H9 (cell line): ENCODE results near the gene POFUT2. TPM values are rescaled to one million over a fixed set of nuclear protein-coding genes. Genes with fewer than 3 reads are reported as not detected.

ENCODE experiments used
- DNase-seq: peaks from one replicate; pipeline ENCODE4 v3.0.0-alpha.2; 2017
- H2AFZ ChIP-seq: one replicate; pipeline ENCODE4 v1.6.1; 2013; ENCODE audit warnings: mild to moderate bottlenecking, low read length, control low read depth, moderate library complexity
- H2AK5ac ChIP-seq: 2 replicates; pipeline ENCODE4 v1.6.1; 2013; ENCODE audit warnings: low read length, control low read depth, mixed read lengths; ENCODE audit not compliant: insufficient read length
- H2BK120ac ChIP-seq: one replicate; pipeline ENCODE4 v1.6.1; 2013; ENCODE audit warnings: low read depth, mild to moderate bottlenecking, low read length, control low read depth, inconsistent platforms; ENCODE audit not compliant: poor library complexity, severe bottlenecking
- H2BK12ac ChIP-seq: 2 replicates; pipeline ENCODE4 v1.6.1; 2013; ENCODE audit warnings: low read length, control low read depth, mixed read lengths, low read depth; ENCODE audit not compliant: insufficient read length
- H2BK15ac ChIP-seq: 2 replicates; pipeline ENCODE4 v1.6.1; 2013; ENCODE audit warnings: low read depth, low read length, control low read depth
- H2BK20ac ChIP-seq: one replicate; pipeline ENCODE4 v1.6.1; 2013; ENCODE audit warnings: low read depth, mild to moderate bottlenecking, low read length, control low read depth, inconsistent platforms; ENCODE audit not compliant: poor library complexity, severe bottlenecking
- H2BK5ac ChIP-seq: 2 replicates; pipeline ENCODE4 v1.6.1; 2013; ENCODE audit warnings: low read length, control low read depth, mixed read lengths; ENCODE audit not compliant: insufficient read length
- H3K14ac ChIP-seq: 2 replicates; pipeline ENCODE4 v1.6.1; 2013; ENCODE audit warnings: low read length, control low read depth; ENCODE audit not compliant: insufficient read depth
- H3K18ac ChIP-seq: 2 replicates; pipeline ENCODE4 v1.6.1; 2013; ENCODE audit warnings: low read depth, mild to moderate bottlenecking, mixed read lengths, low read length, control low read depth; ENCODE audit not compliant: insufficient read length
- H3K23ac ChIP-seq: 2 replicates; pipeline ENCODE4 v1.6.1; 2013; ENCODE audit warnings: low read length, control low read depth, mixed read lengths, low read depth; ENCODE audit not compliant: insufficient read length
- H3K23me2 ChIP-seq: 2 replicates; pipeline ENCODE4 v1.6.1; 2013; ENCODE audit warnings: low read depth, mild to moderate bottlenecking, mixed read lengths, low read length, control low read depth; ENCODE audit not compliant: insufficient read length, poor library complexity, severe bottlenecking
- H3K27ac ChIP-seq: 2 replicates; pipeline ENCODE4 v1.5.1; 2013; ENCODE audit warnings: low read length, control low read depth, mixed read lengths, low read depth; ENCODE audit not compliant: insufficient read length
- H3K27me3 ChIP-seq: 2 replicates; pipeline ENCODE4 v1.6.1; 2013; ENCODE audit warnings: low read length, control low read depth, inconsistent platforms; ENCODE audit not compliant: insufficient read depth
- H3K4ac ChIP-seq: 2 replicates; pipeline ENCODE4 v1.6.1; 2013; ENCODE audit warnings: low read depth, mild to moderate bottlenecking, control low read depth, inconsistent platforms, low read length, moderate library complexity
- H3K4me1 ChIP-seq: 2 replicates; pipeline ENCODE4 v1.6.1; 2013; ENCODE audit warnings: low read length, control low read depth, inconsistent platforms; ENCODE audit not compliant: insufficient read depth
- H3K4me2 ChIP-seq: 2 replicates; pipeline ENCODE4 v1.6.1; 2013; ENCODE audit warnings: low read length, control low read depth, mixed read lengths; ENCODE audit not compliant: insufficient read length, insufficient read depth
- H3K56ac ChIP-seq: 2 replicates; pipeline ENCODE4 v1.6.1; 2013; ENCODE audit warnings: low read depth, mild to moderate bottlenecking, mixed read lengths, low read length, control low read depth; ENCODE audit not compliant: insufficient read length
- H3K79me1 ChIP-seq: 2 replicates; pipeline ENCODE4 v1.6.1; 2013; ENCODE audit warnings: low read depth, mild to moderate bottlenecking, moderate library complexity, low read length, control low read depth, inconsistent platforms; ENCODE audit not compliant: insufficient read depth, poor library complexity, severe bottlenecking
- H3K79me2 ChIP-seq: 2 replicates; pipeline ENCODE4 v1.6.1; 2013; ENCODE audit warnings: low read length, control low read depth, inconsistent platforms; ENCODE audit not compliant: insufficient read depth
- H3K9ac ChIP-seq: 2 replicates; pipeline ENCODE4 v1.6.1; 2013; ENCODE audit warnings: low read length, control low read depth, mixed read lengths; ENCODE audit not compliant: insufficient read length; ENCODE audit errors: extremely low read depth
- H3K9me3 ChIP-seq: one replicate; pipeline ENCODE4 v1.6.1; 2013; ENCODE audit warnings: low read depth, low read length, inconsistent platforms; ENCODE audit not compliant: control insufficient read depth
- H3T11ph ChIP-seq: one replicate; pipeline ENCODE4 v1.6.1; 2013; ENCODE audit warnings: mild to moderate bottlenecking, low read length, control low read depth, inconsistent platforms
- H4K20me1 ChIP-seq: one replicate; pipeline ENCODE4 v1.6.1; 2013; ENCODE audit not compliant: control insufficient read depth, insufficient read length, insufficient read depth
- H4K5ac ChIP-seq: 2 replicates; pipeline ENCODE4 v1.6.1; 2013; ENCODE audit warnings: low read depth, mild to moderate bottlenecking, mixed read lengths, low read length, control low read depth; ENCODE audit not compliant: insufficient read length
- H4K8ac ChIP-seq: replicated peaks from 2 replicates; pipeline ENCODE4 v1.6.1; 2013; ENCODE audit warnings: low read length, control low read depth, mixed read lengths, low read depth; ENCODE audit not compliant: insufficient read length
- H4K91ac ChIP-seq: 2 replicates; pipeline ENCODE4 v1.6.1; 2013; ENCODE audit warnings: low read depth, mild to moderate bottlenecking, moderate library complexity, mixed read lengths, low read length, control low read depth; ENCODE audit not compliant: insufficient read length
- H3K27ac Mint-ChIP-seq, 3 experiments: 2 replicates in 2 of 3; 3 replicates in 1 of 3; pipeline ENCODE4 v1.8.0; 2020 to 2021; ENCODE audit warnings: mixed read lengths in 3 of 3, mild to moderate bottlenecking in 1 of 3, moderate library complexity in 1 of 3
- H3K27me3 Mint-ChIP-seq: 2 replicates; pipeline ENCODE4 v1.8.0; 2021; ENCODE audit warnings: low read depth, mild to moderate bottlenecking, moderate library complexity, mixed read lengths
- H3K36me3 Mint-ChIP-seq, 3 experiments: 2 replicates in 2 of 3; 3 replicates in 1 of 3; pipeline ENCODE4 v1.8.0; 2020 to 2021; ENCODE audit warnings: low read depth in 3 of 3, mixed read lengths in 3 of 3; ENCODE audit not compliant: insufficient read depth in 1 of 3
- H3K4me1 Mint-ChIP-seq, 2 experiments: 2 replicates each; pipeline ENCODE4 v1.8.0; 2020; ENCODE audit warnings: mixed read lengths in 2 of 2
- H3K4me3 Mint-ChIP-seq, 2 experiments: 2 replicates in 1 of 2; 3 replicates in 1 of 2; pipeline ENCODE4 v1.8.0; 2020 to 2021; ENCODE audit warnings: mild to moderate bottlenecking in 2 of 2, mixed read lengths in 2 of 2, moderate library complexity in 1 of 2
- H3K9me3 Mint-ChIP-seq, 2 experiments: 2 replicates in 1 of 2; 3 replicates in 1 of 2; pipeline ENCODE4 v1.8.0; 2020; ENCODE audit warnings: mild to moderate bottlenecking in 2 of 2, mixed read lengths in 2 of 2, moderate library complexity in 1 of 2
- CTCF ChIP-seq: fragments of 200-600 bp; sonication (generic); conservative IDR thresholded peaks from 3 replicates; pipeline ENCODE4 v1.8.0; 2021; ENCODE audit warnings: antibody characterized with exemption, mild to moderate bottlenecking
- WGBS: extraction: QIAGEN DNeasy Blood & Tissue Kit; methylation state at CpG from one replicate; pipeline ENCODE4 v1.1.7; 2013; ENCODE audit warnings: missing lambda C conversion rate, low lambda C conversion rate, mixed read lengths; ENCODE audit not compliant: insufficient read length; ENCODE audit errors: extremely low coverage; 5-methylcytosine and 5-hydroxymethylcytosine counted together
- total RNA-seq: library from RNA; stranded (reverse); gene quantifications from 2 replicates; pipeline ENCODE4 v1.2.1, GENCODE V29; 2021

POFUT2 gene
- total RNA-seq, 1 experiment from 2014 or later: 34.8 TPM

GRCh38 chr21:45267390-45267760 is 20.3 kb downstream of the POFUT2 start:
- H2BK120ac ChIP-seq: no peak overlapping the region
- Mint-ChIP-seq H3K27ac (peak overlapping the region in 1 of 3 experiments; percentile 28; a peak in 2 of 7 replicates), H3K9me3 (peaks cover 2 to 4% of the 10 kb centered on the region in 2 experiments; a peak in 3 of 5 replicates), H3K36me3 (peaks cover 33 to 54% (median 53%) of the 10 kb centered on the region in 3 experiments), H3K27me3 (no peaks in the 10 kb centered on the region), H3K4me3 (no peak overlapping the region), H3K4me1 (no peaks in the 10 kb centered on the region)
- no peak overlapping the region for H2BK12ac ChIP-seq
- H3K9ac ChIP-seq: no peak overlapping the region
- no peak overlapping the region for H4K5ac ChIP-seq
- no peak for DNase-seq
- no peak overlapping the region for H3K4ac ChIP-seq
- H2BK15ac ChIP-seq: no peak overlapping the region
- no peaks in the 10 kb centered on the region for H4K20me1 ChIP-seq
- H2AFZ ChIP-seq: no peak overlapping the region
- no peak overlapping the region for H2BK20ac ChIP-seq
- H3K27me3 ChIP-seq: no peaks in the 10 kb centered on the region
- H3K79me1 ChIP-seq: no peaks in the 10 kb centered on the region
- H3K14ac ChIP-seq: no peak overlapping the region
- no peak overlapping the region for H3K4me2 ChIP-seq
- no peaks in the 10 kb centered on the region for H3K79me2 ChIP-seq
- no peak overlapping the region for H3K23ac ChIP-seq
- no peaks in the 10 kb centered on the region for H3K4me1 ChIP-seq
- H4K91ac ChIP-seq: no peak overlapping the region
- H3K23me2 ChIP-seq: no peaks in the 10 kb centered on the region
- H3K56ac ChIP-seq: no peak overlapping the region
- TF ChIP-seq CTCF: no peak
- no peak overlapping the region for H3K27ac ChIP-seq
- no peak overlapping the region for H2BK5ac ChIP-seq
- no CpG with 5 or more reads among the region's 16 CpGs for WGBS
- no peak overlapping the region for H3T11ph ChIP-seq
- H3K9me3 ChIP-seq: no peaks in the 10 kb centered on the region
- no peak overlapping the region for H2AK5ac ChIP-seq
- no peak overlapping the region for H3K18ac ChIP-seq
- H4K8ac ChIP-seq: no peak overlapping the region
